Epithelial cell of prostate (primary cell): ENCODE measurements around the gene ENSA.
"Not testable (repeated sequence)": the region's sequence is repeated elsewhere in the genome, so short reads cannot be mapped to it uniquely, and the experiment has no call there.

Experiments used
- DNase-seq: peaks from one replicate; pipeline ENCODE4 v3.0.0-alpha.2; 2011; ENCODE audit warnings: low read depth, low spot score
- H3K27ac ChIP-seq: fragments of 450-650 bp; 2 replicates; pipeline ENCODE4 v1.5.1; 2017; ENCODE audit warnings: mild to moderate bottlenecking

Gene ENSA

GRCh38 chr1:150596095-150596892 lies 33.1 kb downstream of the ENSA start:
- no peak for DNase-seq
- peak overlapping the region; percentile 58 for H3K27ac ChIP-seq

GRCh38 chr1:150582371-150582770 lies 47.0 kb downstream of the ENSA start:
- no peak for DNase-seq
- no peak overlapping the region for H3K27ac ChIP-seq

- DNase-seq, H3K27ac ChIP-seq: not testable (repeated sequence)
Observed at GRCh38 chr1:150581962-150582361, 47.5 kb downstream of the ENSA start.

- DNase-seq: not testable (repeated sequence)
- H3K27ac ChIP-seq: peak overlapping the region; percentile 100
Observed at GRCh38 chr1:150581437-150581836, 48.0 kb downstream of the ENSA start.

GRCh38 chr1:150580966-150581365 lies 48.4 kb downstream of the ENSA start:
- H3K27ac ChIP-seq: peak overlapping the region; percentile 100
- not testable (repeated sequence) for DNase-seq

GRCh38 chr1:150579945-150580642 lies 49.3 kb downstream of the ENSA start:
- no peak for DNase-seq
- H3K27ac ChIP-seq: peak overlapping the region; percentile 100

- H3K27ac ChIP-seq: peak within 1 kb of the TSS; percentile 100
- peak; percentile 79 for DNase-seq
Observed at GRCh38 chr1:150579110-150579944, 50.1 kb downstream of the ENSA start, which contains the start of gene MCL1. MCL1 (minus strand) TSS chr1:150579610; CDS start chr1:150579530, 80 bp downstream.

GRCh38 chr1:150578272-150579109 lies 50.9 kb downstream of the ENSA start:
- DNase-seq: no peak
- peak overlapping the region; percentile 100 for H3K27ac ChIP-seq

- peak overlapping the region; percentile 100 for H3K27ac ChIP-seq
- DNase-seq: no peak
Observed at GRCh38 chr1:150577557-150578271, 51.7 kb downstream of the ENSA start.

- peak overlapping the region; percentile 100 for H3K27ac ChIP-seq
- DNase-seq: no peak
Observed at GRCh38 chr1:150576794-150577556, 52.4 kb downstream of the ENSA start.

- no peak for DNase-seq
- H3K27ac ChIP-seq: peak overlapping the region; percentile 100
Observed at GRCh38 chr1:150576367-150576711, 53.1 kb downstream of the ENSA start.

- peak overlapping the region; percentile 100 for H3K27ac ChIP-seq
- no peak for DNase-seq
Observed at GRCh38 chr1:150575518-150576366, 53.7 kb downstream of the ENSA start.

GRCh38 chr1:150575072-150575489 lies 54.3 kb downstream of the ENSA start:
- no peak for DNase-seq
- peak overlapping the region; percentile 100 for H3K27ac ChIP-seq

GRCh38 chr1:150574260-150575071 lies 54.9 kb downstream of the ENSA start:
- H3K27ac ChIP-seq: peak overlapping the region; percentile 100
- DNase-seq: no peak

- peak overlapping the region; percentile 100 for H3K27ac ChIP-seq
- not testable (repeated sequence) for DNase-seq
Observed at GRCh38 chr1:150573648-150574071, 55.8 kb downstream of the ENSA start.

GRCh38 chr1:150572918-150573647 lies 56.3 kb downstream of the ENSA start:
- H3K27ac ChIP-seq: peak overlapping the region; percentile 100
- DNase-seq: no peak
